ENCODE measurements around the gene NHEJ1. TPM values are rescaled to one million over a fixed set of nuclear protein-coding genes. Genes with fewer than 3 reads are reported as not detected.

The NHEJ1 gene
- total and polyA plus RNA-seq, 2 donors (not counting 1 experiment from before 2014, with no cell fraction given): 22.1 to 24.8 TPM

GRCh38 chr2:219167997-219168396 is 7.4 kb upstream of the NHEJ1 start:
- Histone ChIP-seq H3K27ac (ENCODE audit: insufficient read depth, low read length) (no peak overlapping the region), H3K4me3 (replicated peaks in 1 of 4; ENCODE audit: control extremely low read depth in 1 of 4, insufficient read depth in 1 of 4, low read depth in 3 of 4, low read length in 4 of 4) (no peak overlapping the region), H3K9ac (ENCODE audit: insufficient read depth, low read length) (no peak overlapping the region), H4K20me1 (ENCODE audit: control insufficient read depth, extremely low read depth, insufficient read depth, low read length) (no peaks in the 10 kb centered on the region), H3K4me2 (ENCODE audit: extremely low read depth, insufficient read depth, low read length) (no peak overlapping the region), H3K9me3 (ENCODE audit: control insufficient read depth, insufficient read depth, low read depth, low read length) (no peaks in the 10 kb centered on the region), H3K36me3 (ENCODE audit: control insufficient read depth, insufficient read depth, low read length) (peaks cover 6% of the 10 kb centered on the region), H3K4me1 (ENCODE audit: control insufficient read depth, extremely low read depth, insufficient read depth, low read length) (peaks cover 3% of the 10 kb centered on the region), H3K27me3 (ENCODE audit: control insufficient read depth, insufficient read depth, low read length) (no peaks in the 10 kb centered on the region), H3K79me2 (ENCODE audit: control insufficient read depth, insufficient read depth, low read length) (no peaks in the 10 kb centered on the region), H2AFZ (ENCODE audit: low read length) (no peak overlapping the region)
- TF ChIP-seq CTCF (conservative IDR thresholded peaks at IDR 0.05 in 1 of 2, IDR thresholded peaks at IDR 0.05 in 1 of 2; ENCODE audit: low read depth in 1 of 2, low read length in 2 of 2): no peak
- no peak for TF ChIP-seq EZH2 (IDR thresholded peaks at IDR 0.05; ENCODE audit: low read length, missing control alignments)
- DNase-seq (ENCODE audit: low read depth in 2 of 2): no peak

DNA sequence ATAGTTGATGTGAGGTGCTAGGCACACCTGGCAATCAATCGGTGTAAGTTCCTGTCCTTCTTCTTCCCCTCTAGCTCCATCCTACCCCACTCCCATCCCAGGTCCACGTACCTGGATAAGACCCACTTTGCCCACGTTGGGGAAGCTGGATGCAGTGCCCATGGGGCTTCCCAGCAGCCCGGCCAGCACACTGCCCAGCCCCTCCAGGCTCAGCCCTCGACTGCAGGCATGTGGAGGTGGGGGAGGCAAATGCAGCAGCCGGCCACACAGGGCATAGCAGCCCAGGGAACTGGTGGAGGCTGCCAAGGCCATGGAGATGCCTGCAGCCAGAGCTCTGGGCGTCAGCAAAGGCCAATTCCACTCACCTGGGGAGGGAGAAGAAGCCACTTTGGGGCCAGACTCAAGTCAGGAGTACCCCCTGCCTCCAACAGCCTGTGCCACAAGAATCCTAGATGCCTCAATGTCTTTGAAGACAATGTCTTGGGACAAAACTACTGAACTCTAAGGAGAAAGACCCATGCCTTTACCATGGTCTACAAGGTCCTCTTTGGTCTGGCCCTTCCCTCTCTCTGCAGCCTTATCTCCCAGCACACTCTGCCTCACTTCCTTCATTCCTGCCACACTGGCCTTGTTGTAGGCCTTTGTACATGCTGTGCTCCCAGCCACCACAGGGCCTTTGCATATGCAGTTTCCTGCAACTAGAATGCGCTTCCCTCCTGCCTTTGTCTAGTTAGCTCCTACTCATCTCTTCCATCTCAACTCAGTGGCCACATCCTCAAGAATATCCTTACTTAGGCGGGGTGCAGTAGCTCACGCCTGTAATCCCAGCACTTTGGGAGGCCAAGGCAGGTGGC is 4.7 kb upstream of the NHEJ1 start:
- no peaks in the 10 kb centered on the region for H3K79me2 ChIP-seq (ENCODE audit: control insufficient read depth, insufficient read depth, low read length)
- H3K4me3 ChIP-seq (replicated peaks in 1 of 4; ENCODE audit: control extremely low read depth in 1 of 4, insufficient read depth in 1 of 4, low read depth in 3 of 4, low read length in 4 of 4): no peak overlapping the region
- no peaks in the 10 kb centered on the region for H3K27me3 ChIP-seq (ENCODE audit: control insufficient read depth, insufficient read depth, low read length)
- H3K9ac ChIP-seq (ENCODE audit: insufficient read depth, low read length): no peak overlapping the region
- H3K9me3 ChIP-seq (ENCODE audit: control insufficient read depth, insufficient read depth, low read depth, low read length): no peaks in the 10 kb centered on the region
- no peak overlapping the region for H2AFZ ChIP-seq (ENCODE audit: low read length)
- H3K27ac ChIP-seq (ENCODE audit: insufficient read depth, low read length): no peak overlapping the region
- H3K36me3 ChIP-seq (ENCODE audit: control insufficient read depth, insufficient read depth, low read length): no peaks in the 10 kb centered on the region
- DNase-seq (ENCODE audit: low read depth in 2 of 2): no peak
- H3K4me1 ChIP-seq (ENCODE audit: control insufficient read depth, extremely low read depth, insufficient read depth, low read length): peaks cover 4% of the 10 kb centered on the region
- TF ChIP-seq CTCF (conservative IDR thresholded peaks at IDR 0.05 in 1 of 2, IDR thresholded peaks at IDR 0.05 in 1 of 2; ENCODE audit: low read depth in 1 of 2, low read length in 2 of 2) (no peak), EZH2 (IDR thresholded peaks at IDR 0.05; ENCODE audit: low read length, missing control alignments) (no peak)
- no peaks in the 10 kb centered on the region for H4K20me1 ChIP-seq (ENCODE audit: control insufficient read depth, extremely low read depth, insufficient read depth, low read length)
- no peak overlapping the region for H3K4me2 ChIP-seq (ENCODE audit: extremely low read depth, insufficient read depth, low read length)

DNA sequence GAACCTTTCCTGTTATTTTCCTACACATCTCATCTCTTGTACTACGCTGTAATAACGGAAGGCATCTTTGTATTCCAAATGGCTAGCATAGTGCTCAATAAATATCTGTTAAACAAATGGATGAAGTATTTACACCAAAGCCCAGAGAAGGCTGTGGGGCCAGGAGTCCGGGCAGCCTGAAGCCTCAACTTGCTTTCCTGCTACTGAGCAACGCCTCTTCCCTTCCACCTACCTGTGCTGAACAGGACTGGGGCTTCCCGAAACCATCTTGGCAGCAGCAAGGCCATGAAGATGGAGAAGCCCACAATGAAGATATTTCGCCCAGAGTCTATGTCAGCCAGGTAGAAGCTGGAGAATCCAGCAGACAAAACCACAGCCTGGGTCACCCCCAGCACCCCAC is 2.5 kb upstream of the NHEJ1 start:
- Histone ChIP-seq H3K4me2 (ENCODE audit: extremely low read depth, insufficient read depth, low read length) (no peak overlapping the region), H2AFZ (ENCODE audit: low read length) (no peak overlapping the region), H3K27ac (ENCODE audit: insufficient read depth, low read length) (no peak overlapping the region), H4K20me1 (ENCODE audit: control insufficient read depth, extremely low read depth, insufficient read depth, low read length) (no peaks in the 10 kb centered on the region), H3K27me3 (ENCODE audit: control insufficient read depth, insufficient read depth, low read length) (no peaks in the 10 kb centered on the region), H3K79me2 (ENCODE audit: control insufficient read depth, insufficient read depth, low read length) (no peaks in the 10 kb centered on the region), H3K36me3 (ENCODE audit: control insufficient read depth, insufficient read depth, low read length) (no peaks in the 10 kb centered on the region), H3K9me3 (ENCODE audit: control insufficient read depth, insufficient read depth, low read depth, low read length) (no peaks in the 10 kb centered on the region), H3K4me1 (ENCODE audit: control insufficient read depth, extremely low read depth, insufficient read depth, low read length) (peaks cover 4% of the 10 kb centered on the region), H3K9ac (ENCODE audit: insufficient read depth, low read length) (no peak overlapping the region), H3K4me3 (replicated peaks in 1 of 4; ENCODE audit: control extremely low read depth in 1 of 4, insufficient read depth in 1 of 4, low read depth in 3 of 4, low read length in 4 of 4) (no peak overlapping the region)
- no peak for TF ChIP-seq CTCF (conservative IDR thresholded peaks at IDR 0.05 in 1 of 2, IDR thresholded peaks at IDR 0.05 in 1 of 2; ENCODE audit: low read depth in 1 of 2, low read length in 2 of 2)
- no peak for TF ChIP-seq EZH2 (IDR thresholded peaks at IDR 0.05; ENCODE audit: low read length, missing control alignments)
- DNase-seq (ENCODE audit: low read depth in 2 of 2): no peak

Measured in fibroblast of lung (primary cell).